GM20000 (cell line): Measurements from ENCODE around the gene C10orf90.

Experiments
- DNase-seq: peaks from one replicate; pipeline ENCODE4 v3.0.0; 2012; ENCODE audit warnings: low spot score
- CTCF ChIP-seq: IDR thresholded peaks from 2 replicates; pipeline ENCODE4 v1.5.1; 2012; ENCODE audit warnings: mild to moderate bottlenecking, control low read depth; ENCODE audit errors: extremely low read depth, missing control alignments

Gene C10orf90

GRCh38 chr10:126673565-126673964, 3.1 kb upstream of the C10orf90 start:
- DNase-seq: no peak
- no peak for TF ChIP-seq CTCF

GRCh38 chr10:126671402-126671975, 996 bp upstream of the C10orf90 start:
- TF ChIP-seq CTCF: no peak
- no peak for DNase-seq

GRCh38 chr10:126670895-126671261, 385 bp upstream of the C10orf90 start:
- no peak for DNase-seq
- no peak for TF ChIP-seq CTCF

- no peak for DNase-seq
- no peak for TF ChIP-seq CTCF
Observed at GRCh38 chr10:126669168-126669567, 1.3 kb downstream of the C10orf90 start.

GRCh38 chr10:126668505-126668904, 2.0 kb downstream of the C10orf90 start:
- no peak for TF ChIP-seq CTCF
- DNase-seq: no peak

- TF ChIP-seq CTCF: no peak
Observed at GRCh38 chr10:126667568-126667967, 2.9 kb downstream of the C10orf90 start.

GRCh38 chr10:126665207-126665606, 5.3 kb downstream of the C10orf90 start:
- no peak for TF ChIP-seq CTCF
- DNase-seq: no peak

More at GRCh38 chr10:126667568-126667967, 2.9 kb downstream of the C10orf90 start:
- no peak for DNase-seq
